Testis (tissue), 3 donors: Measurements from ENCODE around the gene CTDSPL2. TPM values are rescaled to one million over a fixed set of nuclear protein-coding genes. Genes with fewer than 3 reads are reported as not detected.

Experiments
- DNase-seq: peaks from one replicate; pipeline ENCODE4 v3.0.0-alpha.2; 2019
- H3K27ac ChIP-seq, 2 donors: fragments of 200-600 bp; sonication (generic); one replicate each; pipeline ENCODE4 v1.5.1; 2019
- H3K27me3 ChIP-seq: fragments of 200-600 bp; sonication (generic); one replicate; pipeline ENCODE4 v1.5.1; 2019
- H3K36me3 ChIP-seq: fragments of 200-600 bp; sonication (generic); one replicate; pipeline ENCODE4 v1.5.1; 2017; ENCODE audit warnings: low read depth; ENCODE audit errors: missing control alignments
- H3K4me1 ChIP-seq: fragments of 200-600 bp; sonication (generic); one replicate; pipeline ENCODE4 v1.5.1; 2019
- H3K4me3 ChIP-seq, 2 donors: fragments of 200-600 bp; sonication (generic); one replicate each; pipeline ENCODE4 v1.5.1; 2017 to 2019
- H3K9me3 ChIP-seq: fragments of 200-600 bp; sonication (generic); one replicate; pipeline ENCODE4 v1.5.1; 2017
- POLR2A ChIP-seq: fragments of 450-650 bp; IDR thresholded peaks from one replicate; pipeline ENCODE4 v1.6.1; 2017; ENCODE audit warnings: antibody characterized with exemption, mild to moderate bottlenecking, moderate library complexity
- WGBS, 2 donors: methylation state at CpG; one replicate each; pipeline ENCODE4 v1.1.5; 2018; 5-methylcytosine and 5-hydroxymethylcytosine counted together
- intact Hi-C: fragments of 100-400 bp; cut with DNase I; formaldehyde crosslinking; loops from one replicate; pipeline ENCODE4 v1.15.1; 2023; ENCODE audit warnings: low total_unique reads
- polyA plus RNA-seq: library from polyadenylated mRNA; stranded (reverse); fragments of 350-450 nt; fragmentation: Illumina TruSeq; extraction: RNeasy Lipid Tissue Mini Kit (QIAGEN cat#74804); gene quantifications from one replicate; pipeline ENCODE4 v1.2.3, GENCODE V29; 2014; ENCODE audit warnings: low read depth, low replicate concordance; ENCODE audit not compliant: insufficient read depth
- total RNA-seq, 2 donors: library from RNA; depleted of rRNA; stranded (reverse); fragments of >200 nt; gene quantifications; one replicate each; pipeline ENCODE4 v1.2.3, GENCODE V29; 2016
- TF ChIP-seq, protein P1 (sequence below), 3 experiments: fragments of 450-650 bp in 2 of 3; fragments of 200-600 bp in 1 of 3; sonication (generic) in 1 of 3; IDR thresholded peaks; one replicate each; pipeline ENCODE4 v1.5.1; 2016 to 2019; ENCODE audit warnings: antibody characterized with exemption in 3 of 3, mild to moderate bottlenecking in 2 of 3, moderate library complexity in 1 of 3

Gene CTDSPL2
- total and polyA plus RNA-seq, 3 donors from 2014 or later: 27.7 to 71.2 (median 68.9) TPM

DNA sequence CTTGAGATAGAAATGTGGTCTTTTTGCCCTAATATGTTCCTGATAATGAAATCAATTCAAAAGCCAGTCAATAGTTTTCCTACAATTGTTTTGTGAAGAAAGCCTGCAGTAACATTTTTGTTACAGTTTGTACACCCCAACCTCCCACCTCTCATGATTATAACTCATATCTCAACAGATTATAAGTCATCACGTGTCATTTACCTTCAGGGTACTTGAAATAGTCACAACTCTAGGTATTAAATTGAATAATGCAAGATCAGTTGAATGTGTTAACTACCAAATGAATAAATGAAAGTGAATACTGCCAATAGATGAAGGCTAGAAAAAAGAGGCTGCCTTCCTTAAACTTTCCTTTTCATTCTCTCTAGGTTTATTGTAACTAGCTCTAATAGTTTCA, 32.9 kb upstream of the CTDSPL2 start:
- TF ChIP-seq, protein P1, sequence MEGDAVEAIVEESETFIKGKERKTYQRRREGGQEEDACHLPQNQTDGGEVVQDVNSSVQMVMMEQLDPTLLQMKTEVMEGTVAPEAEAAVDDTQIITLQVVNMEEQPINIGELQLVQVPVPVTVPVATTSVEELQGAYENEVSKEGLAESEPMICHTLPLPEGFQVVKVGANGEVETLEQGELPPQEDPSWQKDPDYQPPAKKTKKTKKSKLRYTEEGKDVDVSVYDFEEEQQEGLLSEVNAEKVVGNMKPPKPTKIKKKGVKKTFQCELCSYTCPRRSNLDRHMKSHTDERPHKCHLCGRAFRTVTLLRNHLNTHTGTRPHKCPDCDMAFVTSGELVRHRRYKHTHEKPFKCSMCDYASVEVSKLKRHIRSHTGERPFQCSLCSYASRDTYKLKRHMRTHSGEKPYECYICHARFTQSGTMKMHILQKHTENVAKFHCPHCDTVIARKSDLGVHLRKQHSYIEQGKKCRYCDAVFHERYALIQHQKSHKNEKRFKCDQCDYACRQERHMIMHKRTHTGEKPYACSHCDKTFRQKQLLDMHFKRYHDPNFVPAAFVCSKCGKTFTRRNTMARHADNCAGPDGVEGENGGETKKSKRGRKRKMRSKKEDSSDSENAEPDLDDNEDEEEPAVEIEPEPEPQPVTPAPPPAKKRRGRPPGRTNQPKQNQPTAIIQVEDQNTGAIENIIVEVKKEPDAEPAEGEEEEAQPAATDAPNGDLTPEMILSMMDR (IDR thresholded peaks at IDR 0.05): no peak
- TF ChIP-seq POLR2A: no peak
- intact Hi-C loops: no loop called here
- WGBS, 2 donors: 58 to 81% methylated on average over 1 of the region's 1 CpG

DNA sequence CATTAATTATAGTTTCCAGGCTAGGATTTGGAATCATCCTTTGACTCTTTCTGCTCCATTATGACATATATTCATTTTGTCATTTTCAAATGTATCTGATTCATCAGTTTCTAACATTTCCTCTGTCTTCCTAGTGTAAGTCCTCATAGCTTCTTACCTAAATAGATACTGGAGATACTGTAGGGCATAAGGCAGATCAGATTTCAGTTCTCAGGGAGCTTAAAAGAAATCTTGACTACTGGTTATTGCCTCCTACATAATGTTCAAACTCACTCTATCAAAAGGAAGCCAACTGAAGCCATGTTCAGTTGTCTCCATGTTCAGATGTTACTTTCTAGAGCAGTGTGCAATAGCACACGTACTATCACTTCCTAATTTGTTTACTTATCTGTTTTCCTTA, 29.6 kb upstream of the CTDSPL2 start:
- no peaks in the 10 kb centered on the region for H3K36me3 ChIP-seq
- WGBS, 2 donors: 61 to 86% methylated on average over 1 of the region's 1 CpG
- H3K9me3 ChIP-seq: no peaks in the 10 kb centered on the region
- H3K4me1 ChIP-seq: no peaks in the 10 kb centered on the region
- TF ChIP-seq, protein P1 (IDR thresholded peaks at IDR 0.05): no peak
- no peak for TF ChIP-seq POLR2A
- H3K27ac ChIP-seq: no peak overlapping the region
- H3K4me3 ChIP-seq: no peak overlapping the region
- DNase-seq: no peak
- no peaks in the 10 kb centered on the region for H3K27me3 ChIP-seq
- intact Hi-C loops: no loop called here

More for the DNA sequence above, 32.9 kb upstream of the CTDSPL2 start:
- H3K36me3 ChIP-seq: no peaks in the 10 kb centered on the region
- no peaks in the 10 kb centered on the region for H3K9me3 ChIP-seq
- DNase-seq: no peak
- H3K4me3 ChIP-seq: no peak overlapping the region
- no peaks in the 10 kb centered on the region for H3K27me3 ChIP-seq
- no peak overlapping the region for H3K27ac ChIP-seq
- no peaks in the 10 kb centered on the region for H3K4me1 ChIP-seq

- H3K27ac ChIP-seq: no peak overlapping the region
- H3K36me3 ChIP-seq: no peaks in the 10 kb centered on the region
- no peak for TF ChIP-seq POLR2A
- TF ChIP-seq, protein P1 (IDR thresholded peaks at IDR 0.05): no peak
- no peak for DNase-seq
- H3K9me3 ChIP-seq: no peaks in the 10 kb centered on the region
- 93 to 96% methylated on average over 3 of the region's 3 CpGs for WGBS, 2 donors
- H3K4me1 ChIP-seq: no peaks in the 10 kb centered on the region
- no peaks in the 10 kb centered on the region for H3K27me3 ChIP-seq
- intact Hi-C loops: no loop called here
- no peak overlapping the region for H3K4me3 ChIP-seq
Measured at GRCh38 chr15:44414001-44414400, 13.4 kb upstream of the CTDSPL2 start.

DNA sequence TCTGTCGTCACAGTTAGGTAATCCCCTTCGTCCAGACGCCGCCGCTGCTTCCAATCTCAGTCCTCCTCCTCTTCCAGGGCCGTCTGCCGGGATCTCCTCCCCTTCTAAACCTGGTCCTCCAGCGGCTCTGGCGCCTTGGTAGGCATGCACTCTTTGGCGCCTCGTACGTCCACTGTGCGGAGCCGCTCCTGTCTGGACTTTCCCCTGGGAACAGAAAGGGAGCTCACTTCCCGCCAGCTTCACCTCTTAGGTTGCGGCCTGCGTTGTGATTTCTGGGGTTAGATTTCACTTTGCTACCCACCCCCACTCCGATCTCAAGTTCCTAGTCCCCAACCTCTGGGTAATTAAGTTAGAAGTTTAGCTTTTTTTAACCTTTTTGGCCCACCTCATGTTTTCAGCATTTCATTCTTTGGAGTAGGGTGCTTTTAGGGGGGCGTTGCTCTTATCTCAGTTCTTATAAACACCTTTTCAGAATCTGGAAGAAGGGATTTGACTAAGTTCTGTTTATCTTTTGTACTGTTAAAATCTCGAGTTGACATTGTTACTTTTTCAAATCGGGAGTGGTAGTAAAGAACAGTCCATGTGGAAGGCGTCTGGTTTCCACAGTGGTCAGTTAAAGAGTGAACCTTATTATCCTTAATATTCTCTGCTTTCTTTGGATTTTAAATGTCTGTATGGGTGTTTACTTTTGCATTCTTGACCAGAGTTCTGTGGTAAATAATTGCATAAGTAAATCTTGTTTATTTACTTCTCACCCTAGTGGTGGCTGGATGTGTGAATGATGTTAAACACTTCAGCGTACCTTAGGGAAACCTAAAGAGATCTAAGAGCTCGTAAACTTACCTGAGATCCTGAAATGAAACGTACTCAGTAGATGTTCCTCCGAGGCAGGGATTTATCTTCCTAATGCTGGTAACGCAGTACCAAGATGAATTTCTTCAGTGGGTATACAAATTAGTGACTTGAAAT, 611 bp downstream of the CTDSPL2 start:
- peak overlapping the region; percentile 92 to 99 for H3K27ac ChIP-seq
- intact Hi-C loops: no loop called here
- H3K27me3 ChIP-seq: no peaks in the 10 kb centered on the region

More for the DNA sequence above, 611 bp downstream of the CTDSPL2 start:
- no peak for DNase-seq
- Histone ChIP-seq H3K9me3 (no peaks in the 10 kb centered on the region), H3K36me3 (no peaks in the 10 kb centered on the region), H3K4me3 (peak overlapping the region; percentile 89 to 99), H3K4me1 (peaks cover 13% of the 10 kb centered on the region)
- WGBS, 2 donors: 0 to 1% methylated on average over 26 to 27 of the region's 27 CpGs
- no peak for TF ChIP-seq POLR2A
- TF ChIP-seq, protein P1 (IDR thresholded peaks at IDR 0.05): peak in 1 of 3 experiments; percentile 15
